Mesothelial cell of epicardium (in vitro differentiated cells): ENCODE results near the gene BIRC6. TPM values are rescaled to one million over a fixed set of nuclear protein-coding genes. Genes with fewer than 3 reads are reported as not detected.
"Not testable (repeated sequence)": the region's sequence is repeated elsewhere in the genome, so short reads cannot be mapped to it uniquely, and the experiment has no call there.

ENCODE experiments used
- DNase-seq, 2 experiments: peaks; one replicate each; pipeline ENCODE4 v3.0.0; 2021; ENCODE audit warnings: low spot score in 2 of 2; ENCODE audit not compliant: unreplicated experiment in 2 of 2
- H3K27ac Mint-ChIP-seq: 2 replicates; pipeline ENCODE4 v1.8.0; 2021; ENCODE audit warnings: mixed read lengths
- H3K27me3 Mint-ChIP-seq: 2 replicates; pipeline ENCODE4 v1.8.0; 2021; ENCODE audit warnings: low read depth, mixed read lengths
- H3K36me3 Mint-ChIP-seq: 2 replicates; pipeline ENCODE4 v1.8.0; 2021; ENCODE audit warnings: mixed read lengths
- H3K4me1 Mint-ChIP-seq: 2 replicates; pipeline ENCODE4 v1.8.0; 2021; ENCODE audit warnings: mixed read lengths
- H3K4me3 Mint-ChIP-seq: 2 replicates; pipeline ENCODE4 v1.8.0; 2021; ENCODE audit warnings: mild to moderate bottlenecking, moderate library complexity, mixed read lengths
- H3K9me3 Mint-ChIP-seq: 2 replicates; pipeline ENCODE4 v1.8.0; 2021; ENCODE audit warnings: mixed read lengths
- total RNA-seq: library from RNA; stranded (reverse); gene quantifications from 3 replicates; pipeline ENCODE4 v1.2.1, GENCODE V29; 2021
- TF ChIP-seq, protein P1 (sequence below): fragments of 200-600 bp; sonication (generic); IDR thresholded peaks from one replicate; pipeline ENCODE4 v1.5.0; 2021; ENCODE audit warnings: antibody characterized with exemption; ENCODE audit not compliant: unreplicated experiment

Gene BIRC6
- total RNA-seq, 1 donor from 2014 or later = 112 TPM

DNA sequence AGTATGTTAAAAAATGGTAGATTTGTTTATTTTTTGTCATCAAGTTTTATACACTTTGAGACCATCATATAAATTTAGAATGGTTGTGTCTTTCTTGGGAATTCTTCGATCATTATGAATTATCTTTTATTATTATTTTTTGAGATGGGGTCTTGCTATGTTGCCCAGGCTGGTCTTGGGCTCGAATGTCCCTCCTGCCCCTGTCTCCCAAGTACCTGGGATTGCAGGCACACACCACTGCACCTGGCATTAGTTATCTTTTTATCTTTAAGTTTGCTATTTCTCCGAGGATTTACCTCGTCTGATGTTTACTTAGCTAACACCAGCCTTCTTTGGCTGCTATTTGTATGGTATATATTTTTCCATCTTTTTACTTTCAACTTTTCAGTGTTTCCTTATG lies 100.0 kb downstream of the BIRC6 start:
- Mint-ChIP-seq H3K9me3 (peaks cover 21% of the 10 kb centered on the region), H3K4me1 (no peaks in the 10 kb centered on the region), H3K4me3 (no peak overlapping the region), H3K27ac (no peak overlapping the region), H3K27me3 (no peaks in the 10 kb centered on the region), H3K36me3 (peaks cover 36% of the 10 kb centered on the region)
- TF ChIP-seq, protein P1, sequence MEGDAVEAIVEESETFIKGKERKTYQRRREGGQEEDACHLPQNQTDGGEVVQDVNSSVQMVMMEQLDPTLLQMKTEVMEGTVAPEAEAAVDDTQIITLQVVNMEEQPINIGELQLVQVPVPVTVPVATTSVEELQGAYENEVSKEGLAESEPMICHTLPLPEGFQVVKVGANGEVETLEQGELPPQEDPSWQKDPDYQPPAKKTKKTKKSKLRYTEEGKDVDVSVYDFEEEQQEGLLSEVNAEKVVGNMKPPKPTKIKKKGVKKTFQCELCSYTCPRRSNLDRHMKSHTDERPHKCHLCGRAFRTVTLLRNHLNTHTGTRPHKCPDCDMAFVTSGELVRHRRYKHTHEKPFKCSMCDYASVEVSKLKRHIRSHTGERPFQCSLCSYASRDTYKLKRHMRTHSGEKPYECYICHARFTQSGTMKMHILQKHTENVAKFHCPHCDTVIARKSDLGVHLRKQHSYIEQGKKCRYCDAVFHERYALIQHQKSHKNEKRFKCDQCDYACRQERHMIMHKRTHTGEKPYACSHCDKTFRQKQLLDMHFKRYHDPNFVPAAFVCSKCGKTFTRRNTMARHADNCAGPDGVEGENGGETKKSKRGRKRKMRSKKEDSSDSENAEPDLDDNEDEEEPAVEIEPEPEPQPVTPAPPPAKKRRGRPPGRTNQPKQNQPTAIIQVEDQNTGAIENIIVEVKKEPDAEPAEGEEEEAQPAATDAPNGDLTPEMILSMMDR = no peak
- DNase-seq = no peak

DNA sequence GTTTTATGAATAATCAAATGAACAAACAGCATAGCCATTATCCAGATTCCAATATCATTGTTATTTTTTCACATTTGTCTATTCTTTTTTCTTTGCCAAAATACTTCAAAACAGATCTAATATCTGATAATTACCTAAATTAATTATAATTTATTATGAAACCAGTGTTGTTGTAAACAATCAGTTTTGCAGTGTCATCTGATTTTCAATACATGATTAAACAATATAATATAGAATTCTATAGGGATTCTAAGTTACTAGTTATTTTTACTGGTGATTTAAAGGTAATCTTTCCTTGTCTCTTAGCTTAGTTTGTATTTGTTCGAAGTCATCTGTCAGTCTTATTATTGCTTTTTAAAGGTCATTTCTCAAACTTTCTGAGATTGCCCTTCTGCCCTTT lies 101.0 kb downstream of the BIRC6 start:
- TF ChIP-seq, protein P1 = no peak
- Mint-ChIP-seq H3K4me3 (no peak overlapping the region), H3K9me3 (peaks cover 21% of the 10 kb centered on the region), H3K36me3 (peaks cover 38% of the 10 kb centered on the region), H3K27ac (no peak overlapping the region), H3K27me3 (no peaks in the 10 kb centered on the region), H3K4me1 (no peaks in the 10 kb centered on the region)
- no peak for DNase-seq

DNA sequence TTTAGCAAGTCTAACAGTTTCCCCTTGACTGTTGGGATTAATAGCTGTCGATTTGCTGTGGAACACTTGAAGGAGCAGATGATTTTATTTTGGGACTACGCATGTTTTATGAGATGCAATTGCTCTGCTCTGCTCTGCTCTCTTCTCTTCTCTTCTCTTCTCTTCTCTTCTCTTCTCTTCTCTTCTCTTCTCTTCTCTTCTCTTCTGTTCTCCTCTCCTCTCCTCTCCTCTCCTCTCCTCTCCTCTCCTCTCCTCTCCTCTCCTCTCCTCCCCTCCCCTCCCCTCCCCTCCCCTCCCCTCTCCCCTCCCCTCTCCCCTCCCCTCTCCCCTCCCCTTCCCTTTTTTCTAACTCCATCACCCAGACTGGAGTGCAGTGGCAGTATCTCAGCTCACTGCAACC lies 104.0 kb downstream of the BIRC6 start:
- H3K4me3 Mint-ChIP-seq, DNase-seq, H3K27me3 Mint-ChIP-seq, H3K27ac Mint-ChIP-seq, H3K4me1 Mint-ChIP-seq: not testable (repeated sequence)
- Mint-ChIP-seq H3K9me3 (peaks cover 21% of the 10 kb centered on the region), H3K36me3 (peaks cover 56% of the 10 kb centered on the region)

DNA sequence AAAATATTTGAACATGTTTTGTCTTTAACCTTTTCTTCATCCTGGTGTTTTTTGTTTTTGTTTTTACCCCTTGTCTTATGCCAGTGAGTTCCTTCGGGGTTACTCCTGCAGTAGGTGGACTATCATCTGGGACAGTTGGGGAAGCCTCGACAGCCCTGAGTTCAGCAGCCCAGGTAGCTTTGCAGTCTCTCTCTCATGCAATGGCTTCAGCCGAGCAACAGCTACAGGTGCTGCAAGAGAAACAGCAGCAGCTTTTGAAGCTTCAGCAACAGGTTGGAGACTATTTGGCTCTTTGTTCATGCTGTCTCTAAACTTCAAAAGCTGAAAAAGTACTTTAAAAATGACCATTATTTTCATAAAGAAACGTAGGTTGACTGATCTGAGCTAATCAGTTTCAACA lies 106.3 kb downstream of the BIRC6 start:
- H3K27ac Mint-ChIP-seq = no peak overlapping the region
- H3K4me1 Mint-ChIP-seq = no peaks in the 10 kb centered on the region
- H3K27me3 Mint-ChIP-seq = no peaks in the 10 kb centered on the region
- TF ChIP-seq, protein P1 = no peak
- H3K9me3 Mint-ChIP-seq = peaks cover 4% of the 10 kb centered on the region
- no peak for DNase-seq
- no peak overlapping the region for H3K4me3 Mint-ChIP-seq
- peaks cover 43% of the 10 kb centered on the region for H3K36me3 Mint-ChIP-seq

DNA sequence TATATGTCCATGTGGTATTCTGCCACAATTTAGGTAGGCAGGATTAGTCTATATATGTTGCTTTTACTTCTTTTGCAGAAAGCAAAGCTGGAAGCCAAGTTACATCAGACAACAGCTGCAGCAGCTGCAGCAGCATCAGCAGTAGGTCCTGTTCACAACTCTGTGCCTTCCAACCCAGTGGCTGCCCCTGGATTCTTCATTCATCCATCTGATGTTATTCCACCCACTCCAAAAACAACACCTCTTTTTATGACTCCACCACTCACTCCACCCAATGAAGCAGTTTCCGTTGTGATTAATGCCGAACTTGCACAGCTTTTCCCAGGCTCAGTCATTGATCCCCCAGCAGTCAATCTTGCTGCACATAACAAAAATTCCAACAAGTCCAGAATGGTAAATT lies 107.6 kb downstream of the BIRC6 start:
- Mint-ChIP-seq H3K4me3 (no peak overlapping the region), H3K27ac (no peak overlapping the region), H3K9me3 (no peaks in the 10 kb centered on the region), H3K36me3 (peaks cover 40% of the 10 kb centered on the region), H3K4me1 (no peaks in the 10 kb centered on the region), H3K27me3 (no peaks in the 10 kb centered on the region)
- TF ChIP-seq, protein P1 = no peak
- no peak for DNase-seq

DNA sequence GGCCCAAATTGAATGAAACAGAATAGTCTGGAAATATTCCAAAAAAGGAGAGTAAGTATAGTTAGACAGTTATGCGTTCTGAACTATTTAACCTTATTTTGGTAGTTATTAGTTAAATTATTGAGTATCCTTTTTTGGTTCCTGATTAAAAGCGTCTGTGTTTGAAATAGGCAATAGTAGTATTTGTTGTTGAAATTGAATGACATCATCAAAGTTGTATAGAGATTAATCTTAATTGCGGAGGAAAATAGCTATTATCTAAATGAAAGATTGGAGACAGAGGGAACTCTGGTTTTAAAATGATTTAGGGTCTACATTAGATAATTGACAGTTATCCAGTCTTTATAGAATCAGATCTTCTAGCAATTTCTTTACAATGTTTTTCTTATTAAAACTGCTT lies 115.8 kb downstream of the BIRC6 start:
- peaks cover 25% of the 10 kb centered on the region for H3K36me3 Mint-ChIP-seq
- no peak overlapping the region for H3K27ac Mint-ChIP-seq

More for the DNA sequence above, 115.8 kb downstream of the BIRC6 start:
- TF ChIP-seq, protein P1 = no peak
- Mint-ChIP-seq H3K9me3 (no peaks in the 10 kb centered on the region), H3K4me3 (no peak overlapping the region), H3K27me3 (no peaks in the 10 kb centered on the region), H3K4me1 (no peaks in the 10 kb centered on the region)
- DNase-seq = no peak
